K562 (cell line): ENCODE measurements around the gene RETN.

Experiments used
- CTCF ChIP-seq, 3 experiments: IDR thresholded peaks in 2 of 3; conservative IDR thresholded peaks in 1 of 3; 2 replicates each; pipeline ENCODE4 v1.5.1; 2011 to 2012; ENCODE audit warnings: low read length in 3 of 3, mild to moderate bottlenecking in 3 of 3, control low read depth in 2 of 3, improper control_type of control experiment in 1 of 3, inconsistent platforms in 1 of 3, low read depth in 1 of 3, mixed read lengths in 1 of 3, moderate library complexity in 1 of 3; ENCODE audit not compliant: insufficient read depth in 2 of 3
- EZH2 ChIP-seq: IDR thresholded peaks from 2 replicates; pipeline ENCODE4 v1.6.1; 2012; ENCODE audit warnings: low read depth, mild to moderate bottlenecking, inconsistent platforms, low read length, borderline replicate concordance
- MAFK ChIP-seq: IDR thresholded peaks from 2 replicates; pipeline ENCODE4 v1.6.1; 2011; ENCODE audit warnings: low read length, improper control_type of control experiment
- POLR2A ChIP-seq: fragments of 450-650 bp; conservative IDR thresholded peaks from 2 replicates; pipeline ENCODE4 v1.6.1; 2016
- SREBF2 ChIP-seq: sonication (generic); formaldehyde crosslinking; IDR thresholded peaks from 2 replicates; pipeline ENCODE4 v1.4.0; 2020; ENCODE audit warnings: mild to moderate bottlenecking, missing genetic modification reagents
- TBL1XR1 ChIP-seq, 2 experiments: IDR thresholded peaks; 2 replicates each; pipeline ENCODE4 v1.6.1; 2012; ENCODE audit warnings: improper control_type of control experiment in 2 of 2, low read length in 2 of 2, mild to moderate bottlenecking in 1 of 2

GRCh38 chr19:7654401-7654800 lies 14.4 kb upstream of the RETN start:
- TF ChIP-seq TBL1XR1 (IDR thresholded peaks at IDR 0.05; ENCODE audit: low read length in 2 of 2), result no peak
- no peak for TF ChIP-seq MAFK
- no peak for TF ChIP-seq SREBF2 (CRISPR knock-in tag)
- TF ChIP-seq CTCF (IDR thresholded peaks at IDR 0.05 in 2 of 3, conservative IDR thresholded peaks at IDR 0.05 in 1 of 3; ENCODE audit: insufficient read depth in 2 of 3, low read depth in 1 of 3, low read length in 3 of 3), result no peak
- TF ChIP-seq POLR2A, result no peak
- TF ChIP-seq EZH2, result no peak
